Activated gamma-delta T cell treated with Interleukin-2 at 50 U/mL for 16 hours (primary cell): ENCODE measurements around the gene FOXP1.
A peak's percentile ranks its signal among the peaks of the same experiment; 100 is the strongest.

Experiments used
- DNase-seq: peaks from one replicate; pipeline ENCODE4 v3.0.0-alpha.2; 2020

FOXP1 gene

DNA sequence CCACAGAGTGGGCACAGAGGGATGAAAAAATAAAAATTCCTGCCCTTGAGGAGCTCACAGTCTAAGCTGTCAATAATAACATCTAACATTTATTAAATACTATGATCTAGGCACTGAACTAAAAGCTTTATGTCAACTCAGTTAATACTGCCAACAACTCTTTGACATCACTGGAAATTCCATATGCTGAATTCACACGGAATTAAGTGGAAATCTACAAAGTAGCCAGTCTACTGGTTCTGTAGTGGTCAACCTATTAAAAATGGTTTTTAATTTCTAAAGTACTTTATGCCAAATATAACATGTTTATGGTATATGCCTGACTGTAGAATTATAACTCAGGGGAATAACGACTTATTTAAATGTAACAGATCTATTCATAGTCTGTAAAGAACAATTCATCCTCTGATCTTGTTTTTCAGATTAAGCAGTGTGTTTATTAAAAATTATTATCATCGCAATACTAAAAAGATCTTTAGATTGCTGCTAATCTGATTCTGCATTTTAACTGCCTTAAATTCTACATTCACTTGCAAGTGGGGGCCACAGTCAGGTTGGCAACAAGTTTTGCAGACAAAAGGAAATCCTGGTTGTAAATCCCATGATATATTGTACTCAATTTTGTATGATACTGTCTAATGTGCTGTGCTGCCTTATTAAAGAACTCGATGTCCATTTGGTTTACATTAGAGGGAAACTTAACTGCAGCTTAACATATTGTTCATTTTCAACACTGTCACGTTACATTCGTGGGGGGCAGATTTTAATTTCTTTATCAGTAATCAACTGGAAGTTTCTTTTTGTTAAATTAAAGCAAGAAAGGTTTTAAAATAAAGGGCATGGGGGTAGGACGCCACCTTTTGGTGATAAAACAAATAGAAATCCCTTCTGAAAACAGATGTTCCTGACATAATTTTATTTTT, 2.6 kb upstream of the FOXP1 start:
- DNase-seq = peak; percentile 23

DNA sequence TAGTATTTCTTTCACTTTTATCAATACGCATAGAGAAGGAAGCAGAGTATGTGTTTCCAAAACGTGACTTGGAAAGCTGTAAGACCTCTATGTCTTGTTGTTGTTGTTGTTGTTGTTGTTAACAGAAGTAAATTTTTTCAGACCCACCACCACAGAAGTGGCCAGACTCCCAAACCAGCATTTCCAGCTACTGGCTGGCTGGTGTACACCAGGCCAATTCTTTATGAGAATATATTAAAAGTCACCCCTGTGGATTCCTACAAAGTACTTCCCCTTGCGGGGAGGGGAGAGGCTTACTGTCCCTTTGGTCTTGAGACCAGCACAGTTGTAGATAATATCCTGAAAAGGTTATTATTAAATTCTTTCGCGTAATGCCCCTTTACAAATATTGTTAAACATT, 1.6 kb upstream of the FOXP1 start:
- DNase-seq = no peak

DNA sequence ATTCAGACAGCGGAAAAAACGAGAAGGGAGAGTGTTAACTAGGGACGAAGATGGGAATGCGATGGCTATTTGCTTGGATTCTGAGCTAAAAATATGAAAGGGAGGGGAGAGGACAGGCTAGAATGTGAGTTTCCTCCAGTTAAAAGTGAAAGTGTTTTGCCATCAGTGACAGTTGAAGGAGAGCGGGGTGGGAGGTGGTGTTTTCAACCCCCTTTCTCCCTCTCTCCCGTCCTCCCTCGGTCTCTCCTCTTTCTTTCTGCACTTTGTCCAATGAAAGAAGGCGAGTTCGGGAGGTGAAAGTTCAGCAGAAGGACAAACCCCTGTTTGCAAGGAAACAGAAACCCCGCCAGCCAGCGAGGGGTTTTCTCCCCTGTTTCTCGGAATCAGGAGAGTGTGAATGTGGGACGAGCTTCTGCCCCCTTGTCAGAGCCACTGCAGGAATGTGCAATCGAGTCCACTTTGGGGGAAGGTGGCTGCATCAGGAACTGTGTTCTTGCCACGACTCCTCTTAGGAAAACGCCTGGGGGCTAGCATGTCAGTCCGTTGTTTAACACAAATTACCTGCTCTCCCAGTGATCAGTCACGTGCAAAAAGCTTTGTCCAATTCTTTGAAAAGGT, 975 bp upstream of the FOXP1 start:
- DNase-seq = peak; percentile 19

DNA sequence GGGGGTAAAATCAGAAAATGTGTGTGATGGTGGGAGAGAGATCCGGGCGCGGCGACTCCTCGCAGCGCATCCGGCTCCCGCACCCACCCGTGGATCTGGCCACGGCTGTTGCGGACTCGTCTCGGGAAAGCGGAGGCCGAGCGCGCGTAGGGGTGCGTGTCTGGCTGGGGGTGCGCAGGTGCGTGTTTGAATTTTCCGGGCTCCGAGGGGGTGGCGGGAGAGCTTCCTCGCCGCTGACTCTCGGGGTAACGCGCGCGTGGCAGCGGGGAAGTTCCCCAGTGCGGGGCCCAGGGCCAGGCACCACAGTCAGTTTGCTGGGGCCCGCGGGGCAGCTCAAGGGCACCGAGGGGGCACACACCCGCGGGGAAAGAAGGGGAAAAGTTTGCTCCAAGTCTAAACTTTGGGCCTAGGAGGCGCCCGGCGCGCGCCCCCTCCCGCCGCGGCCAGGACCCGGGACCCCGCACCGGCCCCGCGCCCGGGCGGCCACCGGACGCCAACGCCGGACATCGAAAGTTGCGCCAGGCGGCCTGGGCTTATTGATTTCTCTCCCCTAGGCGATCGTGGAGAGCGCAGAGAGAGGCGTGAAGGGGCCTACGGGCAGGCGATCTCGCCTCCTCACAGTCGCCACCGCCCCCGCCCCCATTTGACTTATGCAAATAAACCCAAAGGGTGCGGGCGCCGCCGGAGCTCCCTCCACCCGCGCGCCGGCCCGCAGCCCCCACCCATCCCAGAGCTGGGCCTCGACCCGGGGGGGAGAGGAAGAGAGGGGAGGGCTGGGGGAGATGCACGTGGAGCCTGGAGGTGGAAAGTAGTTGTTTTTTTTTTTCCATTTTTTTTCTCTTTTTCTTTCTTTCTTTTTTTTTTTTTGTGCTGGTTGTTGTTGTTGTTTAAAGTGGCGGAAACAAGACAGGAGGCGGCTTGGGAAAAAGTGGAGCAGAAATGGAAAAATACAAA, 639 bp downstream of the FOXP1 start:
- DNase-seq = peak; percentile 41

DNA sequence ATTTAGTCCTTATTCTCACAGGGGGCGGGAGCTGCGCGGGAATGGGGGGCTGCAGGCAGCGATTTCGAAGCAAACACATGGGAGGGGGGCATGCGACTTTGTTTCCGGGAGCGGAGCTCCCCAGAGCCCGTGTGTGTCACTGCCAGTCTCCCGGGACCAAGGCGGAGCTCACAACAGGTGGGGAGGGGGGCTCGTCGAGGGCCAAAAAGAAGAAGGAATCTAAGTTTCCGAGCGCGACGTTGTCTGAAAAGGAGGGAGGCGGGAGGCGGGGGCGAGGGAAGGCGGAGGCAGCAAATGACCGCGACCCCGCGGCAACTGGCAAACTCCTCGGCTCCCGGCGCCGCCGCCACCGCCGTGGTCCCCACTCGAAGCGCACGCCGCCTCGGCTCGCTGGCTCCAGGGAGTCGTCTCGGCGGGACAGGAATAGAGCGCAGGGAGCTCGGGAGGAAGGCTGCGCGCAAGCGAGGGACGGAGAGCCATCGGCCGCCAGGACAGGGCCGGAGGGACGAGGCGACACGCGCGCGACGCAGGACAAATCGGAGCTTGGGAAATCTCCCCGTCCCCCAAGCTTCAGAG, 1.4 kb downstream of the FOXP1 start:
- peak; percentile 9 for DNase-seq

DNA sequence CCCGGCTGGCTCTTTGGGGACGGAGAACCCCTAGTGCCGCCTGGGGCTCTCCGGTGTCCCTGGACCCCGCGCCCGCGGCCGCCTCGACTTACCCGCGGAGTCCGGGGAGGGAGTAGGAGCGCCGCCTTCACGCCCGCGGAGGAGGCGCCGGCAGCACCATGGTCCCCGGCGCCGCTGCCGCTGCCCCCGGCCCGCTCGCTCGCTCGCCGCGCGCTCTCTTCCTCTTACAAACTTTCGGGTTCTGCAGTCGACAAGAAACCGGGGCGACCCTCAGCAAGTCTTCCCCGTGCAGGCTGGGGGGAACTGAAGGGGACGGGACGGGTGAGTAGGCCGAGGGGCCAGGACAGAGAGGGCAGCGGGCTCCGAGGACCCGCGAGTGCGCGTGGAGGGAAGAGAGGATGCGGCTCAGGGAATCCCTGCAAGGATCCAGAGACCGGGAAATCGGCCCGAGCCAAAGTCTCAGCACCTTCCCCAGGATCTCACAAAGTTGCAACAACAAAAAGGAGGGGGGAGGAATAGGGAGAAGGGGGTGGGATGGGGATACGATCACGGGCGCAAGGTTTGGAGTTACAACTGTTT, 2.0 kb downstream of the FOXP1 start:
- DNase-seq = peak; percentile 16

DNA sequence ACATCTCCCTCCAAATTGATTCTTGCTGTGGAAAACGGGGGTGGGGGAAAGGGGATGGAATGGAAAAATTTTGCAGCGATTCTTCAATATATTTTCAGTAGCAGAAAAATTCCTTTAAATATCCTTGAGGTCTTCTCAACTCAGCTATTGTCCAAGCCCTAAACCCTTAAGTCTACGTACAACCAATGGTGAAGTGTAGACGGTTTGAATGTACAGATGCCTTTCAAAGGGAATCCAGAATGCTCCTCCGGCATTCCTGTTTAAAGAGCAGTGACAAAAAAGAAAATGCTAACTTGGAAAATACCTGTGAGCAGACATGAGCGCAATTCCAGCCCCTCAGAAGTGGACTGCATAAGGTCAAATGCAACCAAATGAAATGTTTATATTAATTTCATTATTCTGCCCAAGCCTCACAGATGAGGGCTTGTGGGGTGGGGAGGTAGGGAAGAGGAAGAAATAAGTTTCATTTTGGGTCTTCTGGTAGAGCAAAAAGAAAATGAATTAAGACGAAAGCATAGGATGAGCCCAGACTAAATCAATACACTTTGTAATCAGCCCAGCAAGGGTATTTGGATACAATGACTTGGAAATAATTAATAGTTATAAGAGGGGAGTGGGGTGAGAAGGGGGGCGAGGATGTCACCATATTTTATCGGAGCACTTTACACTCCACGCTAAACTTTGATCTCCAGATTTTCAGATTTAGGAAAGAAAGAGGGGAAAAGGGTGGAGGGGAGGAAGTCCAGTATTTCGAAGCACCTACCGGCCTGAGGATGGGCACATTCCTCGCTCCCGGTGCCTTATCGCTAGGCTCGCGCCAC, 2.7 kb downstream of the FOXP1 start:
- no peak for DNase-seq

DNA sequence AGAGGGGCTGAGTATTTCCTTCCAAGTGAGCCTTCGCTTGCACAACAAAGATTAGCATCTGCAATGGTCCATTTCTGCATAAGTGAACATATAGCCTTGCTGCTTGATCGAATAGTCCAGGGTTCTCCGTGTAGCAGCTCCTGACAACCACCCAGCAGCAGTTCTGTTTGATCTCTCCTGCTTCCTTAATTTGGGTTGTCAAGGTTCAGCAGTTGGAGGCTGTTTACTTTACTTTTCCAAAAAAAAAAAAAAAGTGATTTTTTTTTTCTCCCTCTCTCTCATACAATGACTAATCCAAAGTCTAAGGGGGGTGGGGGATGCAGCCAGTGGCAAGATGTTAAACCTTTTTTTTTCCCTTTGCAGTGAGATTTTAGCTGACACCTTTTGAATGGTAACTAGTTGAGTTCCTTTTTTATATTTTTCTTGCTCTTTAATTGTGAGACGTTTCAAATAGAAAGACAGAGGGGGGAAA, 3.6 kb downstream of the FOXP1 start:
- no peak for DNase-seq

DNA sequence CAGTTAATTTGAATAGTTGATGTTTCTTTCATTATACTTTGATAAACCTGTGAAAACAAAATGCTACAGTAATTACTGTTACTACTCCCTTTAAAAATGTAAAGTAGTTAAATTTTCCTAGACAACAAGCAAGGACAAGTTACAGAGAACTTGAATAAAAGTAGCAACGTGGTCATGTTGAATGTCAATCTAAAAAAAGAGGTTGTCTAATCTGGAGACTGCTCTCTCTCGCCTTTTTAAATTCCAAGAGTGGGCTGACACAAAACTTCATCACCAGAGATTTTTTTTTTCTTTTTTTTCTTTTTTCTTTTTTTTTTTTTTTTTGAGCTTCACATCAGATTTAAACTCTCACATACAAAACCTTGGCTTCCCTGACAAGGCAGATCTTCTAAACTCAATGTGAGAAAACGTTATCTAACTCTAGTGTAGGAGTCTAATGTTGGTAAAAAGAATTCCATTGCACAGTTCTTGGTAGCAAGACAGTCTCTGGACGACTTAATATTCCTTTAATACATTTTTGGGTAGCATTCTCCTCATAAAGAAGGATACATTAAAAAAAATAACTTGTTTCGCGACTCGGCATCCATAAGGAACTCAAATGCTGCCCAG, 4.1 kb downstream of the FOXP1 start:
- DNase-seq = no peak

DNA sequence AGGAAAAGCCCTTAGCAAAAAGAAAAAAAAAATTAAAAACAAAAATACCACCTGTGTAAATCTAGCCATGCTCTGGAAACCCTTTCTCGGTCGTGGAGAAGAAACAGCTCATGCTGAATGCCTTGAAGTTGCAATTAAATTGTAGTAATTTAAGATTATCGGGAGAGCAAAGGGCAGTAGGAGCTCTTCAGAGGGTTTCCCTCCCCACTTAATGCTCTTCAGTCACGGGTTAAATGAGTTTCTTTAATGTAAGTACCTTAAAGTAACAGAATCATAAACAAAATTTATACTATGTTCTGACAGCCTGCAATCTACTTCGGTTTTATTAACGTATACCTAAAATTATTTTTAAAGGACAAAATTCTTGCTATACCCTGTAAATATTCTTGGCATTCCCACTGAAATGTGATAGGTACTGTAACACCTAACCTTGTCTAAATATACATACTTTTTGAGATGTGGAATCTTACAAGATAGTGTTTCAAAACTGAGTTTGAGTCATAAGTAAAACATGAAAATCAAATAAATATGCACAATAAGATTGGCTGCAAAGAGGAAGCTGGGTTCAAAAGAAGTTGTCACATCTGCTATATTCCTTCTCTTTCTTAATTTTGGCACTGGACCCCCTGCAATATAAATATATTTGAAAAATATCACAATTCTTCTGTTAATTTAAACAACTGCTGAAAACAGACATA, 5.3 kb downstream of the FOXP1 start:
- DNase-seq = no peak

DNA sequence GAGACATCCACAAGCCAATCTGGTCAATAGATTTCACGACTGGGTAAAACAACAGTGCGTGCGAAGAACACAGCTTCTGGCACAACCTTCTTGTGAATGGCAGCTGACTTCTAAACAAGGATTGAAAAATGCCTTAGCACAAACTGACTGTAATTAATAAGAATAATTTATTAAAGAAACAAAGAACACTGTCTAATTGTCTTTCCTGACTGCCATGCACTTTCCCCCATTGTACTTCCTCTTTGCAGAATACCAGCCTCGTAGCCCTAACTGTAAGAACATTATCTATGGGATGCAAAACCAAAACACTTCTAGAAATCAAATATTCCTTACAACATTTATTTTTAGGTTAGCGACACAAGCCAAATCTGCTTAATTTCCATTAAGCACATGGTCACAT, 6.5 kb downstream of the FOXP1 start:
- no peak for DNase-seq

DNA sequence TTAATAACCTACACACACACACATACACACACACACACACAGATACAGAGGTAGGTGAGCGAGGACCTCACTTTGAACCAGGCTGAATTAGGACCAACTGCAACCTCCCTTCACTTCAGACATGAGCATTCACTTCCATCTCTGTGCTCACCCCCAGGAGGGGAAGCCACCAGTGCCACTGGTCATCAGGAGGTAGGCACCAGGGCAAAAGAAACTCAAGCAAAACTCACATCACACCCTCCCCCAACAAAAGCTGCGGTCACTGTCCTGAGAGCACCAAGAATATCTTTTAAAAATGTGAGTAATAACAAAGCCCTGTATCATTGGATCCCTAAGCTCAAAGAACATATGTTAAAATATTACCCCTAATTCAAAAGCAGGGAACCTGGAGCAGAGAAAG, 8.1 kb downstream of the FOXP1 start:
- no peak for DNase-seq

DNA sequence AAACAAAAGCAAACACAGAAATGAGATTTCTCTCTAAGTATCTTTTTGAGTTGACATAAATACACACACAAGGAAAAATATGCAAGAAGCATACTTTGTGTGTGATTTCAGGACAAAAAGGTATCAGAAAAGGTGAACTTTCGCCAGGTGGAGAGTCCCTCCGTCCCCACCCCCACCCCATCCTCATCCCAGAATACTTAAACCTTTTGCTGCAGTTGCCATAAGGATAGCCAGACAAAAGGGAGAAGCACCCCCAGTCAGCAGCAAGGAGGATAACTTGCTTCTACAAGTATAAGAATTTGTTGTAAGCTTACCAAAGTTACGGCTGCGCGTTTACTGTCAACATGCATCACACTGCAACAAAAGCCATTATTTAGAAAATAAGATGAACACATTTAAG, 10.3 kb downstream of the FOXP1 start:
- no peak for DNase-seq

DNA sequence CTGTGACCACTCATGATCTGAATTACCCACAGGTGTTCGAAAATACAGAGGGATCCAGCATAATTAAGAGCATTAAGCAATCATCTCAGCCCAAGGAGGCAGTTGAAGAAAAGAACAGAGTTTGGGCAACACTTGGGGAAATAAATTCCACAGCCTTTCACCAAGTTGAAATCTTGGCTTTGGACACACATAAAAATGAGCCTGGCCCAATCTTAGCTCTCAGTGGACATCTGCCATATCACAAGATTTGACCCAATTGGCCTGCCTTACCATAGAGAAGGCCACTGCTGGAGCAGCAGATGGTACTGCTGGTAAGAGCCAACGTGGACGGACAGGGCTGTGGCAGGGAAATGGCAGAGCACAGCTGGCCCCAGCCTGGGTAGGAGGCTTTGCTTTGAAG, 13.0 kb downstream of the FOXP1 start:
- no peak for DNase-seq

DNA sequence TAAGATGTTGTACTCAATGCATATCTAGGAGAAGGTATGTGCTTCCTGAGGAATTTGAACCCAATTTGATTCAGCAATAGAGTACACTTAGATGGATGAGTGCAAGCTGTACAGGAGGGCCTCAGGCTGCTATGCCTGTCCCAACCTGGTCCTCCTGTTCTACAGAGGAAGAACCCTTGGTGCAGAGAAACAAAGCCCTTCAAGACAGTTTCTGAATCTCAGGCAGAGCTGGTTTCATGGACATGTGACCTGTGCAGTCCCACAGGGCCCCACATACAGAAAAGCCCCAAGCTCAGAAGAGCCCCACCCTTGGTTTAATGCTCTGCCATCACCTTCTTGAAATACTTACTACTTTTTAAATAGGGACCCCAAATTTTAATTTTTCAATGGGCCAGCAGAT, 15.3 kb downstream of the FOXP1 start:
- DNase-seq = no peak

DNA sequence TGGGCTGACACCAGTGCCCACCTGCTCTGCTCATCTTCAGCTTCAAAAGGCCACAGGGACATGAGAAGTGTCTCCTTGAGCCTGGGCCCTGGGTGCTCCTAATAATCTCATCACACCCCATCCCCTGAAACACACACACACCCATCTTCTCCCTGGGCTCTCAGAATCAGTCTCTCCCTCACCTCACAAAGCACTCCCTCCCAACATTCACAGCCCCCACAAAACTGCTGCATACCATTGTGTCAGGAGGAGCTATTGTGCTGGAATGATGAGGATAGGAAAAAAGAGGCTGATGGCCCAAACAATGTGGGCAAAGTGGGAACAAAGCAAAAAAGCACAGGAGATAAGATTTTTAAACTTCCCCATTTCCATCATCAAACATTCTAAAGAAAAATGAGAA, 16.8 kb downstream of the FOXP1 start:
- DNase-seq = no peak

DNA sequence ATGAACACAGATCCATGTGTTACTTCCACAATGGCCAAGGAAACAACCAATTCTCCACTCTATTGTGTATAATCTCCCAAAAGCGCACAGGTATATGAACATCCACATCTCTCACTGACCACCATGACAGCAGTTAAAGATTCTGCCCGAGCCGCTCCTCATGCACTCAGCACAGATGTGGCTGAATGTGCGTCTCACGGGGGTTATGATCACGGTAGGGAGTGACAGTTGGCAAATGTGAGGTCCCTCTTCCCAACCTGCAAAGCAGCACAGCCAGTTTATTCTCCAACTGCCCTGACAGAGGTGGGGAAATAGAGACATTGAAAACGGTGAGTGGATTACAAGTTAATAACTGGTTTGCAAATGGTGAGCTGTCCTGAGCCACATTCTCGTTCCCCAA, 17.6 kb downstream of the FOXP1 start:
- no peak for DNase-seq

DNA sequence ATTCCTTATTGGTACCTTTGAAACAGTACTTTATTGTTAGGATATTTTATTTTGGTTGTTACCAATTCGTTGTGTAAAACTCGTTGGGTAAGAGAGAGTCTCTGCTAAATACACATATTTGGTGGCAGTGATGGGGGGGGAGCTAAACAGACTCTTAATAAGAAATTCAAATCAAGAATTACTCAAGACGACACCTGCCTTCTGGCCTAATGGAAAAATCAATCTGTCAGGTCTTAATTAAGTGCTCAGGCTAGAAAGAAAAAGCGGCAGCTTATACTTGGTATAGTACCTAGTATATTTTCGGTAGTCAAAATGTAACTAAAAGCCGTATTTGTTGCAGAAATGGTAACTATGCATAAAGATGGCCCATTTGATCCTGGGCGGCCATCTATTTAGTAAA, 18.2 kb downstream of the FOXP1 start:
- no peak for DNase-seq

DNA sequence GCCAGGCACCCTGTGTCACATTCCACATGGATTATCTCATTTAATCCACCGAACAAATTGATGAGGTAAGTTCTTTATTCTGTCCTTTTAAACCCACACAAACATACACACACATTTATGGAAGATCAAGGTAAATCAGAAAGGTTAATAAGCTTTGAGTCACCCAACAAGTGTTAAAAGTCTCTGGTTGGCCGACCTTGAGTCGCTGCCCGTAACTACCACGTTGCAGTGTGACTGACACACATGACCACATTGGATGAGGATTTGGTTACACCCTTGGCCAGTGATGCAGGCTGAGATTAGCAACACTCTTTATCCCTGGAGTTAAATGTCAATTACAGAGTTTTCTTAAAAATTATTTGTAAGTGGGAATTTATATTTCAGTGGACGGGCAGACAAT, 19.2 kb downstream of the FOXP1 start:
- no peak for DNase-seq

DNA sequence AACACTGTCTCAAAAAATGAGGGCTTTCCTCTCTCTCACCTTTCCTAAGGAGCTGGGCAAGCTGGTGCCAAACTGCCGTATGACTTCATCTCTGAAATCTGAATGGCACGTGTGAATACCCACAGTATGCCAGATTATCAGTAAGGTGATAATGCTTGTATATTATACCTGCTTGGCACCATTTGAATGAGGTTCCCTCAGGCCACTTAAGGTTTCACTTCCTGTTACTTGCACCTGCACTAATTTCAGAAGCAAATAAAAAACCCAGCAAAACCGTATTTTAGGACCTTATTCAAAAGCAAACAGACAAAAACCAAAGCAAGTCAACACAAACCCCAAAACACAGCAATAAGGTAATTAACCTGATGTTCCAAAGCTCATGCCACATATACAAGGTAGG, 19.7 kb downstream of the FOXP1 start:
- no peak for DNase-seq

DNA sequence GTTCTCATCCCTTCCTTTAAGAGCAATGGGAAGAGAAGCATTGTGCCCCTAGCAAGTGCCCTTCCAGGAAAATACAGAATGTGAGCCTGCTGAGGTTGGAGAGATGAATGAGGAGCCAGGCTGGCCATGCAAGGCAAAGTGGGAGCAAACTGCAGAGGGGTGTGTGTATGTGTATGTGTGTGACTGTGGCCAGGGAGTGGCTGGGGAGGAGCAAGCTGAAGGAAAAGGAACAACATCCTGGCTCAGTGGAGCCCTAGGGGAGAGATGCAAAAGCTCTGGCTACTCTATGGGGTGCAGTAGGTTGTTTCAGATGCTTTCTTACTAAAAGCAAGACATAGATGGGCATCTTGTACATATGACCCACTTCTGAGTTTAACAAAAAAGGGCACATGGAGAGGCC, 20.6 kb downstream of the FOXP1 start:
- no peak for DNase-seq
